ENCODE measurements around the gene ZNF274.
"Not testable (repeated sequence)": the region's sequence is repeated elsewhere in the genome, so short reads cannot be mapped to it uniquely, and the experiment has no call there.

Gene ZNF274

GRCh38 chr19:58213075-58213369, 30.2 kb downstream of the ZNF274 start:
- DNase-seq, result no peak

GRCh38 chr19:58217069-58217481, 34.2 kb downstream of the ZNF274 start:
- DNase-seq, result no peak

GRCh38 chr19:58217607-58218391, 34.9 kb downstream of the ZNF274 start:
- DNase-seq, result no peak

GRCh38 chr19:58218899-58219298, 36.0 kb downstream of the ZNF274 start:
- DNase-seq, result no peak

- no peak for DNase-seq
Observed at GRCh38 chr19:58227964-58228584, 45.2 kb downstream of the ZNF274 start.

- peak; percentile 25 for DNase-seq
Observed at GRCh38 chr19:58228585-58229254, 45.9 kb downstream of the ZNF274 start, which contains the start of gene ZNF544. Gene ZNF544, plus strand, starts transcription at chr19:58228914. Its CDS starts 15,110 bp downstream, at chr19:58244024.

- DNase-seq, result no peak
Observed at GRCh38 chr19:58229255-58229639, 46.4 kb downstream of the ZNF274 start.

- DNase-seq, result no peak
Observed at GRCh38 chr19:58237324-58237723, 54.5 kb downstream of the ZNF274 start.

GRCh38 chr19:58243351-58243750, 60.5 kb downstream of the ZNF274 start:
- DNase-seq, result no peak

- no peak for DNase-seq
Observed at GRCh38 chr19:58248886-58249285, 66.0 kb downstream of the ZNF274 start.

GRCh38 chr19:58252102-58252685, 69.3 kb downstream of the ZNF274 start:
- DNase-seq, result no peak

- not testable (repeated sequence) for DNase-seq
Observed at GRCh38 chr19:58258259-58258658, 75.4 kb downstream of the ZNF274 start.

- DNase-seq, result no peak
Observed at GRCh38 chr19:58261600-58261967, 78.7 kb downstream of the ZNF274 start.

- DNase-seq, result no peak
Observed at GRCh38 chr19:58261968-58262921, 79.4 kb downstream of the ZNF274 start.

- DNase-seq, result no peak
Observed at GRCh38 chr19:58262922-58263296, 80.0 kb downstream of the ZNF274 start.
